ENCODE data around the gene SCYGR6. TPM values are rescaled to one million over a fixed set of nuclear protein-coding genes. Genes with fewer than 3 reads are reported as not detected.

The SCYGR6 gene
- total and polyA plus RNA-seq, 9 of the 15 experiments (the other 6 are each of a cell fraction or from before 2014, with no cell fraction given): not detected

DNA sequence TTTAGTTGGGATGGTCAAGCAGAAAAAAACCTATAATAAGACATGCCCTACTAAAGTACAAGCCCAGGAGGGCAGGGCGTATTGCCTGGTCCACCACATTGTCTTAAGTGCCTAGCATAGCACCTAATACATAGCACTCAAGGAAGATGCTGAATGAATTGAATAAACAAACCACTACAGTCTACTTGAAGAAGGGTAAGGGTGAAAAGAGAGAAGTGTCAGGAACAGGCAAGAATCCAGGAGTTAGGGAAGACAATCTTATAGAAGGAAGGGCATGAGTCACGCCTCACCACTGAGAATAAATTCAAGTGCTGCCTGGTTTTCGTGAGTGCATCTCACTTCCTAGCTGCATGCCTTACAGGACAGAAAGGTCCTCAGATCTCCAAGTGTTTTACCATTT is 20.6 kb downstream of the SCYGR6 start:
- no peak overlapping the region for H3K27ac ChIP-seq (ENCODE audit: extremely low read depth, low read depth, low read length)
- in situ Hi-C loops (cut with MboI): no loop called here
- H4K20me1 ChIP-seq (replicated peaks; ENCODE audit: control insufficient read depth, insufficient read depth, low read length): no peaks in the 10 kb centered on the region
- no peaks in the 10 kb centered on the region for H3K36me3 ChIP-seq (ENCODE audit: control insufficient read depth, insufficient read depth, low read length)
- peaks cover 4 to 12% of the 10 kb centered on the region in 2 experiments; a peak in 3 of 5 replicates for H3K27me3 ChIP-seq (ENCODE audit: control insufficient read depth in 2 of 2, insufficient read depth in 2 of 2, low read length in 2 of 2)
- H3K9me1 ChIP-seq (ENCODE audit: control insufficient read depth, insufficient read depth, low read length): no peaks in the 10 kb centered on the region
- ChIA-PET CTCF (ENCODE audit: low intra/inter-chr PET ratio) (no interaction called here), POLR2A (no interaction called here)
- H3K4me2 ChIP-seq (ENCODE audit: insufficient read depth, low read length): no peak overlapping the region
- intact Hi-C loops (cut with micrococcal nuclease): no loop called here
- H3K9me3 ChIP-seq (replicated peaks; ENCODE audit: control insufficient read depth, insufficient read depth, low read depth, low read length): no peaks in the 10 kb centered on the region
- no peaks in the 10 kb centered on the region for H3K4me1 ChIP-seq (replicated peaks in 1 of 2; ENCODE audit: control insufficient read depth in 2 of 2, insufficient read depth in 2 of 2, low read length in 2 of 2)
- no peaks in the 10 kb centered on the region for H3K79me2 ChIP-seq (ENCODE audit: control insufficient read depth, insufficient read depth, low read length)
- 0% methylated on average over 3 of the region's 3 CpGs for WGBS (ENCODE audit: insufficient coverage, low coverage, missing lambda C conversion rate)
- H3K4me3 ChIP-seq: no peak overlapping the region
- no peak for TF ChIP-seq RBM14 (IDR thresholded peaks at IDR 0.05; ENCODE audit: borderline replicate concordance, insufficient read depth, low read depth, low read length)
- no peak for TF ChIP-seq PREB (CRISPR knock-in tag; IDR thresholded peaks at IDR 0.05)
- no peak for TF ChIP-seq ZNF668 (CRISPR knock-in tag; IDR thresholded peaks at IDR 0.05)
- no peak for TF ChIP-seq EWSR1 (IDR thresholded peaks at IDR 0.05; ENCODE audit: borderline replicate concordance, low read depth, partially characterized antibody)
- no peak for TF ChIP-seq NFRKB (IDR thresholded peaks at IDR 0.05; ENCODE audit: low read depth)
- no peak for TF ChIP-seq ZBTB49 (CRISPR knock-in tag; IDR thresholded peaks at IDR 0.05; ENCODE audit: borderline replicate concordance)
- TF ChIP-seq NR3C1 (CRISPR knock-in tag; IDR thresholded peaks at IDR 0.05): no peak
- no peak for TF ChIP-seq KDM5B (IDR thresholded peaks at IDR 0.05; ENCODE audit: insufficient replicate concordance, low read depth, low read length)
- TF ChIP-seq ZNF282 (CRISPR knock-in tag; IDR thresholded peaks at IDR 0.05): no peak
- TF ChIP-seq ZNF311 (CRISPR knock-in tag; IDR thresholded peaks at IDR 0.05): no peak
- TF ChIP-seq RHOXF2B (CRISPR knock-in tag; conservative IDR thresholded peaks at IDR 0.05): no peak
- TF ChIP-seq CBFB (CRISPR knock-in tag; IDR thresholded peaks at IDR 0.05): no peak
- BruUV-seq (replicated peaks): no TSS peak
- ATAC-seq (no peak), DNase-seq (ENCODE audit: extremely low read depth in 1 of 4, low spot score in 3 of 4) (no peak), FAIRE-seq (no peak)
- no peak overlapping the region for H3K9ac ChIP-seq (ENCODE audit: insufficient read depth in 1 of 2, low read depth in 2 of 2, low read length in 2 of 2)
- no peak overlapping the region for H2AFZ ChIP-seq (ENCODE audit: low read depth, low read length)

Data from K562 (cell line).